ENCODE results near the gene KCNK13.
"Not testable (repeated sequence)": the region's sequence is repeated elsewhere in the genome, so short reads cannot be mapped to it uniquely, and the experiment has no call there.

The KCNK13 gene

GRCh38 chr14:90061685-90062126 lies at the start of gene KCNK13:
Gene KCNK13 (plus strand): TSS chr14:90061994. CDS start chr14:90062206, 212 bp downstream.
- DNase-seq (ENCODE audit: low spot score), result peak; percentile 21

- peak; percentile 11 for DNase-seq (ENCODE audit: low spot score)
Measured at GRCh38 chr14:90017371-90017770, 44.4 kb upstream of the KCNK13 start.

DNA sequence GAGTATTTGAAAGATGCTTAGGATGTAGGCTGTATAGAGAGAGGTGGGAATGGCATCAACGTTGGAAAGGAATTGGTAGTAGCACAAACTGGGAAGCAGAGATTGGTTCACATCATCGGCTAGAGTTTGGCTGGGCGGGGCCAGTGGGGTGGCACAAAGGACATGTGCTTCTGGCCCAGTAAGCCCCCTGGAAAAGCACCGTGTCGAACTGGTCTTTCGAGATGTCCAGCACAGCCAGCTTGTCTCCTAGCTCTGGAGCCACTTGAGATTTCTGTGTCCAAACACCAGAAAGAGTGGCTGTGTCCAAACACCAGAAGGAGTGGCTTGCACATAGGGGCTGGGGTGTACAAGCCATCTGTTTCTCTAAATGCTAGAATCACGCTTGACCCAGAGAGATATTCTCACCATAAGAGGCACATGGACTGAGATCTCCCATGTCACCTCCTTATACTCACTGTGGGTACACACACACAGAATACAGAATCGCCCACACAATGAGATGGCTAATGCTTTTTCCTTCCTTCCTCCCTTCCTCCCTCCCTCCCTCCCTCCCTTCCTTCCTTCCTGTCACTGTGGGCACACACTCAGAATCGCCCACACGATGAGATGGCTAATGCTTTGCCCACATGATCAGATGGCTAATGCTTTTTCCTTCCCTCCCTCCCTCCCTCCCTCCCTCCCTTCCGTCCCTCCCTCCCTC lies 41.8 kb upstream of the KCNK13 start:
- no peak for DNase-seq (ENCODE audit: low spot score)

DNA sequence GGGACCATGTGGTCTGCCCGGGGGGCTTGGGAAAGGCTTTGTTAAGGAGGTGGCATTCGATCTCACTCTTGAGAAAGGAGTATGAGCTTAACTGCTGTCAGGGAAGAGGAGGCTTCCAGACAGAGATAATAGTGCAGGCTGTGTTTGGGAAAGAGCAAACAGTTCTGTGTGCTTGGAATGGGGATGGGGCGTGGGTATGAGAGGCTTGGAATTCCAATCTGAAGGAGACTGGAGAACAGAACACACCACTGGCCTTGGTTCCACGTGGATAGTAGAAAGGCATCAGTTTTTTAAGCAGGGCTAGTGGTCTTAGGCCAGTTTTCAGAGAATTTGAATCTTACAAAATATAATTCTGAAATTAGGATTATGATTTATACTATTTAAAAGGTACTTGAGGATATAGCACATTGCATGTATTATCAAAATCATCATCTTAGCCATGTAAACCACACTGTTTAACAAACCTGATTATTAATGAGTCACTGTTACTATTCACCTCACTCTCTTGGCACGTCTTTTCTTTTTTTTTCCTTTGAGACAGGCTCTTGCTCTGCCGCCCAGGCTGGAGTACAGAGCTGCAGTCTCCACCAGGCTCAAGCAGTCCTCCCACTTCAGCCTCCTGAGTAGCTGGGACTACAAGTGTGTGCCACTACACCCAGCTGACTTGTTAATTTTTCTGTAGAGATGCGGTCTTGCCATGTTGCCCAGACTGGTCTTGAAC lies 38.5 kb upstream of the KCNK13 start:
- DNase-seq (ENCODE audit: low spot score), result no peak

- DNase-seq (ENCODE audit: low spot score), result no peak
Measured at GRCh38 chr14:90024910-90025309, 36.9 kb upstream of the KCNK13 start.

DNA sequence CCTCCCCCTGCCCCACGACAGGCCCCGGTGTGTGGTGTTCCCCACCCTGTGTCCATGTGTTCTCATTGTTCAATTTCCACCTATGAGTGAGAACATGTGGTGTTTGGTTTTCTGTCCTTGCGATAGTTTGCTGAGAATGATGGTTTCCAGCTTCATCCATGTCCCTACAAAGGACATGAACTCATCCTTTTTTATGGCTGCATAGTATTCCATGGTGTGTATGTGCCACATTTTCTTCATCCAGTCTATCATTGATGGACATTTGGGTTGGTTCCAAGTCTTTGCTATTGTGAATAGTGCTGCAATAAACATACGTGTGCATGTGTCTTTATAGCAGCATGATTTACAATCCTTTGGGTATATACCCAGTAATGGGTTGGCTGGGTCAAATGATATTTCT lies 35.2 kb upstream of the KCNK13 start:
- not testable (repeated sequence) for DNase-seq (ENCODE audit: low spot score)

DNA sequence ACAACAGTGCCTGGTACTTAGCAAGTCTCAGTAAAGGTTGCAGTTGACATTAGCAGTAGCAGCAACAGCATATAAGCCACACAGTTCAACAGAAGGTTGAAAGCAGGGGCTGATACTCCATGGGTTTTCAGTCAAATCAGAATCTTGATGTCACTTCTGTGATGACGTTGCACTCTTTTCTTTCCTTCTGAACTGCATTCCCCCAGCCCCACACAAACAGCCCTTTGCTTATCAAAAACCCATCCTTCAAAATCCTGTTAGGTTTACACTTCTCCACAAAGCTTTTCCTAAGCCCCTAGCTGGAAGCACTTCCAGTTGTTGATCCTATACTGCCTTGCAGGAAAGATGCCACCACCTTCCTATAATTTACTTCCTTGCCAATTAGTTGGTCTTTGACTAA lies 34.0 kb upstream of the KCNK13 start:
- no peak for DNase-seq (ENCODE audit: low spot score)

DNA sequence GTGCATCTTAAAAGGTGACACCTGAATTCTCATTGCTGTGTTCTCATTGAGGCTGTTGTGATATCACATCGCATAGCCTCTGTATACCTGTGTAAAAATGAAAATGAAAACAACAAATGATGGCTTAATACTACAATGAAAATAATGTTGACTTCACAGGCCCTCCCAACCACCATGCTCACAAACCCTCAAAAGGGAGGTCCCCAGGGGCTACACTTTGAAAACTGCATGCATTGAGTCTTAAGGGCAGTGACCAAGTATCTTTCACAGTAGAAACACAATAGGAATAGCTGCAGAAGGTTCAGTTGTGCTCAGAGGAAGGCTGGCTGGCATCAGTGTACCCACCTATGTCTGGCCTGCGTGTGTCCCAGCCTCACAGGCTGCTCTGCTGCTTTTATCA lies 27.6 kb upstream of the KCNK13 start:
- no peak for DNase-seq (ENCODE audit: low spot score)

GRCh38 chr14:90034835-90035525 lies 26.8 kb upstream of the KCNK13 start:
- no peak for DNase-seq (ENCODE audit: low spot score)

- no peak for DNase-seq (ENCODE audit: low spot score)
Measured at GRCh38 chr14:90039253-90040010, 22.4 kb upstream of the KCNK13 start.

GRCh38 chr14:90040411-90040810 lies 21.4 kb upstream of the KCNK13 start:
- DNase-seq (ENCODE audit: low spot score), result no peak

DNA sequence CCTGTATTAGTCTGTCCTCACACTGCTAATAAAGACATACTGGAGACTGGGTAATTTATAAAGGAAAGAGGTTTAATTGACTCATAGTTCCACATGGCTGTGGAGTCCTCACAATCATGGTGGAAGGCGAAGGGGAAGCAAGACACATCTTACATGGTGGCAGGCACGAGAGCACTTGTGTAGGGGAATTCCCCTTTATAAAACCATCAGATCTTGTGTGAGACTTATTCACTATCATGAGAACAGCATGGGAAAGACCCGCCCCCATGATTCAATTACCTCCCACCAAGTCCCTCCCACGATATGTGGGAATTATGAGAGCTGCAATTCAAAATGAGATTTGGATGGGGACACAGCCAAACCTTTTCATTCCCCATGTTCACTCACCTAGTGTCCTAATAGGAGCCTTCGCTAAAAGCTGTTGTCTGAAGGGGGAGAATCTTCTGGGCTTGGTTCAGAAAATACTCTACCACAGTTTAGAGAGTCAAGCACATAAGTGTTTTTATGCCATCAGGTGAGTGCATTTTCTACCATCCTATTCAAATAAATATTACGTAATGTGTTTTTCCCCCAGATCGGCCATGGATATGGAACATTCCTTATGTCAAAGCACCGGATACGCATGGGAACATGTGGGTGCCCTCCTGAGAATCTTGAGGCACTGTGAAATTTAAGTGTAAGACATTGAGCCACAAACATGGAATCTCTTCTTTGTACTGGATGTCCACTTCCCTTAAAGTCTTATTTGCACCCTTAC lies 19.1 kb upstream of the KCNK13 start:
- no peak for DNase-seq (ENCODE audit: low spot score)

GRCh38 chr14:90045616-90046015 lies 16.2 kb upstream of the KCNK13 start:
- no peak for DNase-seq (ENCODE audit: low spot score)

- DNase-seq (ENCODE audit: low spot score), result no peak
Measured at GRCh38 chr14:90049390-90049789, 12.4 kb upstream of the KCNK13 start.

DNA sequence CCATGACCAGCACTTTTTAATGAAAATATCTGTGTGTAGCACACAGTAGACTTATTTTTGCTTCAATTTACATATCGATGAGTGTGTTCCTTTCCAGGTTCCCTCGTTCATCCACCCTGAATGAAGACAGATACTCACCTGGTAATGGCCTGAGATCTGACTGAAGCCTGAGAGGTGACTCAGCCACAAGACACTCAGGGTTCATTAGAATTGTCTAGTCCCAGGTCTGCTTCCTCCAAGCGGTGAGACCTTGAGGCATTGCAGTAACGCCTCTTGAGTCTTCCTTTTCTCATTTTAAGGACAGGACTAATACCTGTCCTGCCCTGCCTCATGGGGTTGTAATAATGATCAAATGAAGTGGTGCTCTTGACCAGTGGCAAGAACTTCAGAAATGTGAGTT lies 11.5 kb upstream of the KCNK13 start:
- DNase-seq (ENCODE audit: low spot score), result no peak

GRCh38 chr14:90053044-90053443 lies 8.8 kb upstream of the KCNK13 start:
- DNase-seq (ENCODE audit: low spot score), result peak; percentile 13

DNA sequence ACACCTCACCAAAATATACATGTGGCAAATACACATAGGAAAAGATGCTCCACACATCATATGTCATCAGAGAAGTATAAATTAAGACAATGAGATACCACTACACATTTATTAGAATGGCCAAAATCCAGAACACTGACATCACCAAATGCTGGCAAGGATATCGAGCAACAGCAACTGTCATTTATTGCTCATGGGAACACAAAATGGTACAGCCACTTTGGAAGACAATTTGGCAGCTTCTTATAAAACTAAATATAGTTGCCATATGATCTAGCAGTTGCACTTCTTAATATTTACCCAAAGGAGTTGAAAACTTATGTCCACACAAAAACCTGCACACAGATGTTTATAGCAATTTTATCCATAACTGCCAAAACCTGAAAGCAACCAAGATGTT lies 7.0 kb upstream of the KCNK13 start:
- no peak for DNase-seq (ENCODE audit: low spot score)

DNA sequence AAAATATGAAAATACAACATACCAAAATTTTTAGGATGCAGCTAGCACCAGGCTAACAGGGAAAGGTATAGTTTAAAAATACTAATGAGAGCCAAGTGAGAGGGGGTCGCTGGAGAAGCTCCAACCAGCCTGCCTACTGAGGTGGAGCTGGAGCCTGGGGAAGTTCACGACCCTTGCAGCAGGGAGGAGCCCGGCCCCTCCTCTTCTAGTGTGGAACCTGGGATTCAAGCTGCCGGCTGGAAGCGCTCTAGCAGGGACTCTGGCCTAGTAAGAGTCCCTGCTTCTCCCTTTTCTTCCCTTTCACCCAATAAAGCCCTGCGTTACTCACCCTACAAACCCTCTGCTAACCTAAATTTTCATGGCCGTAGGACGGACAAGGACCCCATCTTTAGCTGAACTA lies 5.0 kb upstream of the KCNK13 start:
- DNase-seq (ENCODE audit: low spot score), result no peak

- DNase-seq (ENCODE audit: low spot score), result no peak
Measured at GRCh38 chr14:90058876-90059458, 2.8 kb upstream of the KCNK13 start.

DNA sequence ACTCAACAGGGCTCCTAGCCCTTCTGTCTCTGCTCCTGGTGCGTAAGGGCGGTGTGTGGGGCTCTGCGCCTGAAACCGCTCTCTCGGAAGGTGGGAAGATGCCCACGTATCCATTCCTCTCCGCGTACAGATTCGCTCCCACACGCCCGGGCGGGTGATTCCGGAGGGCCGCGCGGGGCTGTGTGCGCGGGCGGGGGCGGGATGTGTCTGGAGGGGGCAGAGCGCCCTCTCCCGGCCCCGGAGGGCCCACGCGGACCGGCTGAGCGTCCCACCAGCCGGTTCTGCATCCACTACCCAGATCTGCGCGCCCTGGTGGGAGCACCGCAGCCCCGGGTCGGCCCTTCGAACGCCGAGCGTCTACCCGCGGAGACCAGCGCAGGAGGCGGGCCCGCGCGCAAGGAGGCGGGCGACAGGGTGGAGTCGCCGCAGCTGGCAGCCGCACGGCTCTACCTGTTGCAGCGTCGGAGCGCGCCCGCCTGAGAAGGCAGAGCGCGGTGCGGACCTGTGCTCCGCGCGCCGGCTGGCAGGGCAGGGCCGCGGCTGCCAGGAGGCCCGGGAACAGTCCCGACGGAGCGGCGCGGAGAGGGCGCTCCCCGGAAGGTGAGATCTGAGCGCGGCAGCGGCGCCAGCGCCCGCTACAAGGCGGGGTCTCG lies 1.4 kb upstream of the KCNK13 start:
- DNase-seq (ENCODE audit: low spot score), result peak; percentile 79
